Thyroid gland (tissue), 4 donors: ENCODE measurements around the gene FBXO41. TPM values are rescaled to one million over a fixed set of nuclear protein-coding genes. Genes with fewer than 3 reads are reported as not detected.
A peak's percentile ranks its signal among the peaks of the same experiment; 100 is the strongest.

Experiments
- DNase-seq, 2 donors: peaks; one replicate each; pipeline ENCODE4 v3.0.0-alpha.2; 2019
- H3K27ac ChIP-seq, 3 donors: fragments of 200-600 bp; sonication (generic); 1 replicate in 2 of 3; 2 replicates in 1 of 3; pipeline ENCODE4 v1.5.1; 2016 to 2019; ENCODE audit warnings: mild to moderate bottlenecking in 1 of 3, moderate library complexity in 1 of 3
- H3K27me3 ChIP-seq: fragments of 200-600 bp; sonication (generic); one replicate; pipeline ENCODE4 v1.5.1; 2019
- H3K36me3 ChIP-seq, 2 donors: fragments of 200-600 bp; sonication (generic); one replicate each; pipeline ENCODE4 v1.5.1; 2016 to 2019
- H3K4me1 ChIP-seq, 2 donors: fragments of 200-600 bp; sonication (generic); one replicate each; pipeline ENCODE4 v1.5.1; 2017 to 2019
- H3K4me3 ChIP-seq, 3 donors: fragments of 200-600 bp; sonication (generic); replicated peaks in 1 of 3; 1 replicate in 2 of 3; 2 replicates in 1 of 3; pipeline ENCODE4 v1.5.1; 2016; ENCODE audit warnings: mild to moderate bottlenecking in 1 of 3
- H3K9me3 ChIP-seq: fragments of 200-600 bp; sonication (generic); one replicate; pipeline ENCODE4 v1.5.1; 2017
- POLR2A ChIP-seq, 2 donors: fragments of 450-650 bp; IDR thresholded peaks; one replicate each; pipeline ENCODE4 v1.6.1; 2017; ENCODE audit warnings: antibody characterized with exemption in 2 of 2, mild to moderate bottlenecking in 2 of 2, moderate library complexity in 1 of 2
- WGBS, 2 donors: methylation state at CpG; one replicate each; pipeline ENCODE4 v1.1.5; 2017; 5-methylcytosine and 5-hydroxymethylcytosine counted together
- intact Hi-C: fragments of 100-400 bp; cut with DNase I; formaldehyde crosslinking; loops from one replicate; pipeline ENCODE4 v1.15.1; 2023
- total RNA-seq, 4 donors: library from RNA; depleted of rRNA; stranded (reverse); fragments of >200 nt; gene quantifications; one replicate each; pipeline ENCODE4 v1.2.3, GENCODE V29; 2016
- TF ChIP-seq, protein P1 (sequence below), 6 experiments: fragments of 200-600 bp in 3 of 6; fragments of 450-650 bp in 3 of 6; sonication (generic) in 3 of 6; IDR thresholded peaks; one replicate each; pipeline ENCODE4 v1.5.1; 2016 to 2019; ENCODE audit warnings: antibody characterized with exemption in 6 of 6, mild to moderate bottlenecking in 2 of 6, inconsistent platforms in 1 of 6, moderate library complexity in 1 of 6

The FBXO41 gene
- total RNA-seq, 4 donors from 2014 or later: 0.79 to 3.8 (median 1.3) TPM

DNA sequence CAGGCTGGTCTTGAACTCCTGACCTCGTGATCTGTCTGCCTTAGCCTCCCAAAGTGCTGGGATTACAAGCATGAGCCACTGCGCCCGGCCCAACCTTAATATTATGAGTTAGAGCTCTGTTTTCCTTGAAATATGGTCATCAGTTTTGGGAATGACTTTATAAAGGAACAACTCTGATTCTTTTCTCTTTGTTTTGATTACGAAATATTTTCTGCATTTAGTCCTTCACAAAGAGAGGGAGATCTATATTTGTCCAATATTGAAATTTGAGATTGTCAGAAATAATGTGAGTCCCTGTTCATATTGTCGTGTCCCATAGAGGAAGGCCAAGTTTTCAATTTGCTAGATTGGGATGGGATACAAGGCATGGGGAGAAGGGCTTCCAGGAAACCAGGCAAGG lies 67.1 kb downstream of the FBXO41 start:
- no peak for DNase-seq
- TF ChIP-seq POLR2A (IDR thresholded peaks at IDR 0.05): no peak
- TF ChIP-seq, protein P1, sequence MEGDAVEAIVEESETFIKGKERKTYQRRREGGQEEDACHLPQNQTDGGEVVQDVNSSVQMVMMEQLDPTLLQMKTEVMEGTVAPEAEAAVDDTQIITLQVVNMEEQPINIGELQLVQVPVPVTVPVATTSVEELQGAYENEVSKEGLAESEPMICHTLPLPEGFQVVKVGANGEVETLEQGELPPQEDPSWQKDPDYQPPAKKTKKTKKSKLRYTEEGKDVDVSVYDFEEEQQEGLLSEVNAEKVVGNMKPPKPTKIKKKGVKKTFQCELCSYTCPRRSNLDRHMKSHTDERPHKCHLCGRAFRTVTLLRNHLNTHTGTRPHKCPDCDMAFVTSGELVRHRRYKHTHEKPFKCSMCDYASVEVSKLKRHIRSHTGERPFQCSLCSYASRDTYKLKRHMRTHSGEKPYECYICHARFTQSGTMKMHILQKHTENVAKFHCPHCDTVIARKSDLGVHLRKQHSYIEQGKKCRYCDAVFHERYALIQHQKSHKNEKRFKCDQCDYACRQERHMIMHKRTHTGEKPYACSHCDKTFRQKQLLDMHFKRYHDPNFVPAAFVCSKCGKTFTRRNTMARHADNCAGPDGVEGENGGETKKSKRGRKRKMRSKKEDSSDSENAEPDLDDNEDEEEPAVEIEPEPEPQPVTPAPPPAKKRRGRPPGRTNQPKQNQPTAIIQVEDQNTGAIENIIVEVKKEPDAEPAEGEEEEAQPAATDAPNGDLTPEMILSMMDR (IDR thresholded peaks at IDR 0.05): no peak
- 95 to 98% methylated on average over 5 of the region's 5 CpGs for WGBS, 2 donors
- Histone ChIP-seq H3K27ac (no peak overlapping the region), H3K4me1 (peaks cover 12 to 15% of the 10 kb centered on the region in 2 donors), H3K36me3 (peaks cover 0 to 13% of the 10 kb centered on the region in 2 donors), H3K4me3 (no peak overlapping the region), H3K27me3 (no peaks in the 10 kb centered on the region), H3K9me3 (no peaks in the 10 kb centered on the region)
- intact Hi-C loops: no loop called here

DNA sequence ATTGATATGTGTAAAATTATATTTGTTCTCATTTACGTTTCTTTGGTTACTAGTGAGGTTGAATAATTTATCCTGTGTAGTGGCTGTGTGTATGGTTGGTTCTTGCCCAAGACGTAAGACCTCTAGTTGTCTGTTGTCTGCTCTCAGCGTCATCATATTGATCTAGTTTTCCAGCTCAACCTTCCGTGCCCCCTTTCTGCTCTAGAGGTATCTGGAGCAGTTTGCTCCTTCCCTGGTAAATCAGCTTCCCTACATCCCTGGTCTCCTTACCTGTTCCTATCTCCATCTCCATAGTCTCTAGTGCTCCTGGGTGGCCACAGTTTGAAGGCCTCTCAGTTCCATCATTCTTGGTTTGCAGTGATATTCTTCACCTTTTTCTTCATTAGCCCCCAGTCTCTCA lies 69.0 kb downstream of the FBXO41 start:
- H3K36me3 ChIP-seq: peaks cover 0 to 3% of the 10 kb centered on the region in 2 donors
- no peak for TF ChIP-seq POLR2A (IDR thresholded peaks at IDR 0.05)
- TF ChIP-seq, protein P1 (IDR thresholded peaks at IDR 0.05): no peak
- H3K9me3 ChIP-seq: no peaks in the 10 kb centered on the region
- H3K27ac ChIP-seq: no peak overlapping the region
- no peaks in the 10 kb centered on the region for H3K27me3 ChIP-seq
- H3K4me1 ChIP-seq: peaks cover 12 to 17% of the 10 kb centered on the region in 2 donors
- no peak for DNase-seq
- WGBS, 2 donors: 84 to 90% methylated on average over 4 of the region's 4 CpGs
- intact Hi-C loops: no loop called here
- no peak overlapping the region for H3K4me3 ChIP-seq

DNA sequence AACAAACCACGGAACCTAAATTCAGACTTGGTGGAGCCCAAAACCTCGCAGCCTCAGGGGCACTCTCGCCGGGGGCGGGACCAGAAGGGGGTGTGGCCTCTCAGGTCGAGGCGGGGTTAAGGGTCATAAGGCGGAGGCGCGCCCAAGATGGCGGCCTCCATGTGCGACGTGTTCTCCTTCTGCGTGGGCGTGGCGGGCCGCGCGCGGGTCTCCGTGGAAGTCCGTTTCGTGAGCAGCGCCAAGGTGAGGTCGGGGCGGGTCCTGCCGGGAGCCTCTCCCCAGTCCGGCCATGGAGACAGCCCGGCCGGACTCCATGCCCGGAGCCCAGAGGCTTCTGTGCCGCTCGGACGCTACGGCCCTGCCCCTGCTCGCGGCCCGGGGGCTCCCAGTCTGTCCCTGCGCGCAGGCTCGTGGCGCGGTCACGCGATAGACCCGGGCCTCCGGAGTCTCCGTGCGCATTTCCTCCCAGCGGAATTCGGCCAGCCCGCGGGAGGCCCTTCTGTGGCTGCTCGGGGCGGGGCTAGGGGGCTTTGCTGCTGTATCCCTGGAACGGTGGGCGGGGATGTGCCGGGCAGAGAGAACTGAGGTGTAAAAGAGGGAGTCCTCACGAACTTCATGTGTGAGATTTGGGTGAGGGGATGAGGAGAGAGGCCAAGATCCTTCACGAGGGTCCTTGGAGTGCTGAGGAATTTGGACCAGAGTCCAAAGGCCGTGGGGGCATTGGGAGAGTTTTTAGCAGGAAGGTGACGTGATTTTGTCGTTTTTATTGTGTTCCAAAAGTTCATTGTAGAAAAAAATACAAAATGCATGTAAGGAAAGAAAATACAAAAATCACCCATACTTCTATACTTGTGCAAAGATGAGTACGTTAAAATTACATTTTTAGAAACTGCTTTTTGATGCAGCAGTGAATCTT lies 69.9 kb downstream of the FBXO41 start, which contains the start of gene SMYD5:
Gene SMYD5 (plus strand): TSS at position 126 of the 916 bp plus-strand sequence. CDS start 22 bp downstream, at position 148.
- DNase-seq: peak; percentile 77 to 82
- WGBS, 2 donors: 0 to 1% methylated on average over 15 to 43 of the region's 64 CpGs
- intact Hi-C loops: no loop called here

DNA sequence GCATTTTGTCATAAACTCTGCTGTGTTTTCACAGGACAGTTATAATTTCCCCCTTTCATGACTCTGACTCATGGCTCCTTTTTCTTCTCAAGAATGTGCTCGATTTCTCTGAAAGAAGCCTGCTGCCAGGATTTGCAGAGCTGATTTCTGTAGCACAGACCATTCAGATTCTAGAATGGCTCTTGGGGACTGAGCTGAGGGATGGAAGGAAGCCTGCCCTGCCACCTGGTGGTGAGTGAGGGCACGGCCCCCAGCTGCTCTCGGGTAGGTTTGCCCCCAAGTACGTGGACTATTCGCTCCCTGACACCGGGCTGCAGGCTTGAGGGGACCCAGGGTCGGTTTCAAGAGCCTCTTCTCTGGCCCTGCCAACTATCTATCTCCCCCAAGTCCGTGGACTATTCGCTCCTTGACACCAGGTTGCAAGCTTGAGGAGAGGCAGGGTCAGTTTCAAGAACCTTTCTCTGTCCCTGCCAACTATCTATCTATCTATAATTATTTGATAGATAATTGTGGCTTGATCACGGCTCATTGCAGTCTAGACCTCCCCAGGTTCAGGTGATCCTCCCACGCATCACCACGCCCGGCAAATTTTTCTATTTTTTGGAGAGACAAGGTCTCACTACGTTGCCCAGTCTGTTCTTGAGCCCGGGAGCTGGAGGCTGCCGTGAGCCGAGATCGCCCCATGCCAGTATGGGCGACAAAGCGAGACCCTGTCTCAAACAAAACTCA lies 71.7 kb downstream of the FBXO41 start:
- Histone ChIP-seq H3K4me3 (no peak overlapping the region), H3K36me3 (no peaks in the 10 kb centered on the region), H3K27me3 (no peaks in the 10 kb centered on the region), H3K4me1 (peaks cover 12 to 17% of the 10 kb centered on the region in 2 donors), H3K27ac (no peak overlapping the region), H3K9me3 (no peaks in the 10 kb centered on the region)
- intact Hi-C loops: no loop called here
- peak; percentile 68 to 72 for DNase-seq
- WGBS, 2 donors: 55 to 58% methylated on average over 18 to 20 of the region's 20 CpGs
- TF ChIP-seq, protein P1 (IDR thresholded peaks at IDR 0.05): peak; percentile 73 to 95 (median 78)
- TF ChIP-seq POLR2A (IDR thresholded peaks at IDR 0.05): no peak

More for the DNA sequence above, 69.9 kb downstream of the FBXO41 start, which contains the start of gene SMYD5:
- H3K4me3 ChIP-seq: peak within 1 kb of the TSS; percentile 29 to 88 (median 43)
- H3K4me1 ChIP-seq: peaks cover 12 to 17% of the 10 kb centered on the region in 2 donors
- peak within 1 kb of the TSS in 2 of 3 donors; percentile 41 to 52 for H3K27ac ChIP-seq
- no peaks in the 10 kb centered on the region for H3K36me3 ChIP-seq
- no peaks in the 10 kb centered on the region for H3K9me3 ChIP-seq
- no peaks in the 10 kb centered on the region for H3K27me3 ChIP-seq
- TF ChIP-seq, protein P1 (IDR thresholded peaks at IDR 0.05): no peak
- TF ChIP-seq POLR2A (IDR thresholded peaks at IDR 0.05): peak in 1 of 2 donors; percentile 44
